HEK293T (cell line): ENCODE results near the gene SPECC1L.

Experiments used
- ELF4 ChIP-seq: fragments of 450-650 bp; IDR thresholded peaks from 2 replicates; pipeline ENCODE4 v1.6.1; 2017; ENCODE audit warnings: antibody characterized with exemption
- HDGF ChIP-seq: fragments of 450-650 bp; IDR thresholded peaks from 2 replicates; pipeline ENCODE4 v1.6.1; 2017; ENCODE audit warnings: antibody characterized with exemption, borderline replicate concordance
- SUZ12 ChIP-seq: fragments of 450-650 bp; IDR thresholded peaks from 2 replicates; pipeline ENCODE4 v1.6.1; 2016; ENCODE audit warnings: mild to moderate bottlenecking

DNA sequence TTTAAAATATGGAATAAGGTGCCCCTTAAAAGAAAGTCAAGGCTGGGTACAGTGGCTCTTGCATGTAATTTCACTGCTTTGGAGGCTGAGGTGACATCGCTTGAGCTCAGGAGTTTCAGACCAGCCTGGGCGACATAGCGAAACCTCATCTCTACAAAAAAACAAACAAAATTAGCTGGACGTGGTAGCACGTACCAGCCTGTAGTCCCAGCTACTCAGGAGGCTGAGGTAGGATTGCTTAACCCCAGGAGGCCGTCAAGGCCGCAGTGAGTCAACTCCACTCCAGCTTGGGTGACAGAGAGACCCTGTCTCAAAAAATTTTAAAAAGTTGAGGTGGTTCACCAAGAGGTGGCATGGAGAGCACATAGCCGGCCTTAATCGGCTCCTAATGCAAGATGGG, 139.1 kb downstream of the SPECC1L start:
- TF ChIP-seq SUZ12 (no peak), HDGF (no peak), ELF4 (no peak)
